IPS DF 4.7 (cell line): Measurements from ENCODE around the gene TAS1R2.
"Not testable (repeated sequence)": the region's sequence is repeated elsewhere in the genome, so short reads cannot be mapped to it uniquely, and the experiment has no call there.

Experiments used
- DNase-seq: peaks from one replicate; pipeline ENCODE4 v3.0.0-alpha.2; 2013; ENCODE audit warnings: low spot score; ENCODE audit errors: extremely low read depth

Gene TAS1R2

DNA sequence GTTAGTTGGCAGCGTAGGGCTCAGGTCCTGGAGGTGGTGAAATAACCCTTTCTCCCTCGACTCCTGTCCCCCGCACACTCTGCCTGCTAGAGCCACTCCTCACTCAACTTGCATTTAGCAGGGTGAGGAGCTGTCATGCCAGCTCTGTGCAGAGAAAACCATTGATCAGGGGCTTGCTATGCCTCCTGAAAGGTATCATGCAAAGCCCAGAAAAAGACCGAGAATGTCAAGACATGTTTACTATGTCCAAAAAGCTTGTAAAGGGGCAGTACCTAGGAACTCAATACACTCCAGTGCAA lies 24.9 kb upstream of the TAS1R2 start:
- DNase-seq = no peak

DNA sequence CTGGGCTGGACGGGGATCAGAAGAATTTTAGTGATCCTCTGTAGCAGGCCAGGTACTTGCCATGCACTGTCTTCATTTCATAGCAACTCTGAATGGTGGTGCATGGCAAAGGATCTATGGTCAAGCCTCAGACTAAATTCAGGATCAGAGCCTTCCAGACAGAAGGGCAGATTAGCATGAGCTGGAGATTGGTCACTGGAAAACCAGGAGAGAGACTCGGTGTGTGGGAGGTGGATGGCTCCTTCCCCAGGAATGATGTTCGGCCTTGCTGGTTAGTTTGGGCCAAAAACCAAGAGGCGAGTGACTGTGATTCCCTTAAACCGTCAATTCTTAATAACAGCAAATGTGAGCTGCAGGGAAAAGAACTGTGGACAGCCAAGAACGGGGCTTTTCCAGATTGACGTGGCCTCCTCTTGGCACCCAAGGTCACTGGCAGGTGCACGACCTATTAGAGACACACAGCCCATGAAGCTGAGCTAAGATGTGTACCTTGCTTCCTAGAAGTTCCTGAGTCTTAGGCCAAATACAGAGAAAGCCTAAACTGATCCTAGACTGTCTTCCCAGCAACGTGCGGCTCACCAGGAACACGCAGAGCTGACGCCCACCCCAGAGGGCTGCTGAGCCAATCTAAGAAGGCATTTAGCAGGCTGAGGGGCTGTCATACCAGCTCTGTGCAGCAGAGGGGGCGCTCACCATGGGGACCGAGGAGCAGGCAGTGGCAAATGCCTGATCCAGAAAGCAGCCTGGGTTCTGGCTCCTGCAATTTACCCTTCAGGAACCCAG lies 24.4 kb upstream of the TAS1R2 start:
- DNase-seq = no peak

DNA sequence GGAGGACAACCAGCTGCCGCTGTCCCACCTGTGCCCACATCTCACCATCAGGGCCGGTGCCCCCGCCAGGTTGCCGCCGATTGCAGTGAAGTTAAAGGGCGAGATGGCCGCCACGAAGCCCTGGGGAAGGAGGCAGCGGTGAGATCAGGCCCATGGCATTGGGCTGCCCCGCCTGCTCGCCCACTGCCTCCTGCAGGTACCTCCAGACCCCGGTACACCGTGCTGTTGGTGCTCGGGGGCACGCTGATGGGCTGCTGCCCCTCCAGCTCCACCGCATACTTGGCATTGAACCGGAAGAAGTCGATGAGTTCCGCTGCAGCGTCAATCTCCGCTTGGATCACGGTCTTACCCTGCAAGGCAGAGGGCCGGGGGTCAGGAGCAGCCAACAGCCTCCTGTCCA lies 23.6 kb upstream of the TAS1R2 start:
- DNase-seq = no peak

DNA sequence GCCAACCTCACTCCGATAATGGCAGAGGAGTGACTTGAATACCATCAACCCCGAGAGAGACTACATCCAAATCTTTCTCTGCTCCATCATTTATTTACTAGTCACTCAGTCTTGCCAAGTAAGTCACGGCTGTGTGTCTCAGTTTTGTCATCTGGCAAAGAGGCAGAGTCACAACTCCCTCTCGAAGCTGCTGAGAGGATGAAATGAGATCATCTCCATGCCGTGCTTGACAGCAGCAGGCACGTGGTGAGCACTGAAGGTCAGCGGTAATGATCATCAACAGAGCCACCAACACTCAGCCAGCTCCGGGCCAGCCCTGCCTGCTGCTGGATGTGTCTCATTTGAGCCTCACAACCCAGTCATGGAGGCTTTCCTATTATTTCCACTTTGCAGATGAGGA lies 23.0 kb upstream of the TAS1R2 start:
- DNase-seq = no peak

DNA sequence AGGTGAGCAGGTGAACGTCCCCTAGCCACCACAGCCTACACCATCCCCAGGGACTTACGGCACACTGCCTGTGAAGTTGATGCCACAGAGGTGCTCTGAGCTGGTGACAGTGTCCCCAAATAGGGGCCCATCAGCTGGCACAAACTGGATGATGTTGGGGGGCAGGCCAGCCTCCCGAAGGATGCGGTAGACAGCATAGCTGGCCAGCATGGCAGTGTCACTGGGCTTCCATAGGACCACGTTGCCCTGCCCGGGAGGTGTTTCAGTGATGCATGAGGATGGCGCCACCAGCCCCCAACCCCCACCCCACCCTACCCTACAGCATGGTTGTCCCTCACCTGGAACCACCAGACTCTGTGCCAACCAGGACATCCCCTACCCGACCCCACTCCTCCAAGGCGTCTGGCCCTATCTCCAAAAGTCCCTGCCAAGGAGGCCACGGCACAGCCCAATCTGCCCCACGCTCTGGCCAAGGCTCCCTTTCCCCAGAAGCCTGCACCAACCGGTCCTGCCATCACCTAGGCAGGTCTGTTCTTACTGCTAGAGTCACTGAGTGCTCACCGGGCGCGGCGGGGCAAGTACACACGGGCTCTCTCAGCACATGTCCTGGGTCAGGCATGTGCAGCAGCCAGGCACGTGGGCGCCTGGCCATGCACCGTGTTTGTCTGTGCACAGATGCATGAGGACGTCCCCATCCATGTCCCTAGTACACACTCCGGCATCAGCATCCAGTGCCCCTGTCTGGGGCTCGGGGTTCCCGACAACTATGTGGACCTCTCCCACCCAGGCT lies 22.4 kb upstream of the TAS1R2 start:
- no peak for DNase-seq

DNA sequence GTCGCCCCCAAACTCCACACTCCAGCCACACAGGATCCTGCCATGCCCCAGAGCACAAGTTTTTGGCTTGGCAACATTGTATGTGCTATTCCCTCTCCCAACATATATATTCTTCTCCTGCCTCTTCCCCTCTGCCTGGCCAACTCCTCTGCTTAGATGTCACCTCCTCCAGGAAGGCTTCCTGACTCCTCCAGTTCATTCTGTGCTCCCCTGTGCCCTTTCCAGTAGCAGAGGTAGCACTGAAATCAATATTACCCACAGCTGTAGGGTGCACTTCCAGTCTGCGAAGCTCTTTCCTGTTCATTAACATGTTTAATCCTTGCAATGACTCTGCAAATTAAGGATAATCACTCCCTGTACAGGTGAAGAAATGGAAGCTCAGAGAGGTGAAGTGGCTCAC lies 21.7 kb upstream of the TAS1R2 start:
- no peak for DNase-seq

DNA sequence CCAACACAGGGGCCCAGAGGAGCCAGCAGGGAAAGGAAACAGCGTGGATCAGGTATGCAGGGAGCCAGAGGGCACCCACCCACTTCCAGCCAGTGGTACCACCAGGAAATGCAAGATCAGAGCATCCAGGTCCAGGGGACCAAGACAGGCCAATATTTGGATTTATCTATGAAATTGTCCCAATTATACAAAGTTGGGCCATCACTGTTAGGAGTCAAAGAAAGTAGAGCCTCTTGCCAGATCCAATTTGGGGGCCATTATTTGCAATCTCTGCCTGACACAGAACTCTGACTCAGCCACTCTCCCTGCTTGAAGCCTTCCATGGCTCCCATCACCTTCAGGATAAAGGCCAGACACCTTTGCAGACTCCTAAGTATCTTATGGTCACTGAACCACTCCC lies 21.1 kb upstream of the TAS1R2 start:
- DNase-seq = no peak

DNA sequence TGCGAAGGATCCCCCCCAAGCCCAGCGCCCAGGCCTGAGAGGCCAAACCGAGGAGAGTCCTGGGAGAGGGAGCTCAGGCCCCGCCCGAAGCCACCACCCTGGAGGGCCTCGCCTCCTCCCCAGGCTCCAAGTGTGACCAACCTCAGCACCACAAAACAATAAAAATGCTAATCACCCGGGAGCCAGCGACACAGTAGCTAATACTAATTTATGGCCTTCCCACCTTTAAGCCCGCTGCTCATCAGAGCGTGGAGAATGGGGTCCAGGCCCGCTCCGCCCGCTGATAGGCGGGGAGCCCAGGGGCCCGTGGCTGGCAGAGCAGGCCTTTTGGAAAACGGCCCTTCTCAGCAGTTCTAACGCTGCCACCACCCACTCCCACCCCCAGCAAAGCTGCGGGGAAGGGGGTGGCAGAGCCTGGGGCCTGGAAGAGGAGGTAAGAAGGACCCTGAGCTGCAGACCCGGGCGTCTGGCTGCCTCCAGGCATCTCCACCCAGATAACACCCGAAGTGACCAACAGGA lies 20.4 kb upstream of the TAS1R2 start:
- no peak for DNase-seq

DNA sequence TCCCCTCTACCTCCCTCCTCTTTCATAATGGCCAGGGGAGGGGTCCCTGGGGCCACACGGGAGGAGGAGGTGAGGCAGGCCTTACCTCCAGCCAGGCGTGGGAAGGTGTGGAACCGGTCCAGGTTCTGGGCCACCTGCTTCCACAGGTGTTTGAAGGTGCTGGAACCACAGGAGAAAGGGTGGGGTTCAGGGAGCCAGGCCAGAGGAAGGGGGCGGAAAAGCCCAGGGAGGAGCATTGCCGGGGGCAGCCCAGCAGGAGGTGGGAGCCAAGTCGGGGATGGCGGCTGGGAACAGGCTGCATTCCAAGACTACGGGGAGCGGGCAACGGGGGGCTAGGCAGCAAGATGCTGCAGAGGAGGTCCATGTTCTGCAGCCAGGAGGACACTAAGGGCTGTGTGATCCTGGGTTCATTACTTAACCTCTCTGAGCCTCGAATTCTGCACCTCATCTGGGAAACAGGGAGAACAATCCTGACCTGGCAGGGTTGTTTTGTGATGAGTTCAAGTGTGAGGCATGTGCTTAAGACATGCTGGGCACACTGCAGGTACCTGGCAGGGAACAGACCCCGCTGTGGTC lies 19.8 kb upstream of the TAS1R2 start:
- no peak for DNase-seq

DNA sequence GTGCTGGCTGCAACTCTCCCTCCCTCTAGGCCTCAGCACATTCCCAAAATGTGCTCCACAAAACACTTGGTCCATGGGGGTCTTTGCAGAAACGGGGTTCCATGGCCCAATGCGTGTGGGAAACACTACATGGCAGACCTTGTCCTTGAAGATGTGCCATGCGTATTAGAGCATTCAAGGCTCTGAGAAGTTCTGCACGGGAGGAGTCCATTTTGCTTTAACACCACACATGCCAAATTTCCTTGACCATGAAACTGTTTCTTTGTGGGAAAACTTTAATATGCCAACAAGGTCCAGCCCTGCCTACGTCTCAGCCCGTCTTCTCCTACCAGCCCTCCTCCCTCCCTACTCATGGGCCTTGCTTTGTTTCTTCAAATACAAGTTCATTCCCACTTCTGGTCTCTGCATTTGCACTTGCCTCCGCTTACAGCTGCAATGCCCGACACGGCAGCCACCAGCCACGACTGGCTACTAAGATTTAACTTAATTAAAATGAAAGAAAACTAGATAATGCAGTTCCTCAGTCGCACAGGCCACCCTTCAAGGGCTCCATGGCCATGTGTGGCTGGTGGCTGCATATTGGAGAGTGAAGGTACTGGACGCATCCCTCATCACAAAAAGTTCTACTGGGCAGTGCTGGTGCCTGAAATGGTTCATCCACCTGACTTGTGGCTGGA lies 19.2 kb upstream of the TAS1R2 start:
- DNase-seq = no peak

DNA sequence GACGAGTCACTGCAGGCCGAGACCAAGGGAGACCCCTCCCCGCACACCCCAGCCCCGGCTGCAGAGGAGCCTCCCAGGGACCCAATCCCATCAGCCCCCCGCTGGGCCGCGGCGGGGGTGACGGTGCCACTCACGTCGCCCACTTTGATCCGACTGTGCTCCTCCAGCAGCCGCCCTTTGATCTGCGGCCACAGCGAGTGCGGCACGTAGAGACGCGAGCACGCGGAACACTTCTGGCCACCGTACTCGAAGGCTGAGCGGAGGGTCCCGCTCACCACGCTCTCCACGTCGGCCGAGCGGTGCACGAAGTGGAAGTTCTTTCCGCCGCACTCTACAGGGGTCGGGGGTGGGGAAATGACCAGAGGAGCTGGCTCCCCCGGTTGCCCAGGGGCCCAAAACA lies 17.8 kb upstream of the TAS1R2 start:
- DNase-seq = no peak

DNA sequence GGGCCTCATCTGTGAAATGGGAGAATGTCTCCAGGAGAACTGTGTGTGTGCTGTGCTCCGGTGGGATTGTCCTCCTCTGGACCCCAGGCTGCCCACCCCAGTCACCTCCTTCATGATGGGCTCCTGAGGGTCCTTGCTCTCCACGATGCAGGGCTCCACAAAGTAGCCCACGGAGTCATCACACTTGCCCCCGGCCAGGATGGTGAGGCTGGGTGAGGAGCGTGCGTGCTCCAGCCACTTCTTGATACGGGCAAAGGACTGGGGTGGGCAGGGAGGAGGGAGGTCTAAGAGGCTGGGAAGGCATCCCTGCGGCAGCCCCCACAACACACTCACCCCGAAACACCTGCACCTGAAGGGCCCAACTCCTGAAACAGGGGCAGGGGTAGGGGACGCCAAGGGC lies 16.8 kb upstream of the TAS1R2 start:
- no peak for DNase-seq

DNA sequence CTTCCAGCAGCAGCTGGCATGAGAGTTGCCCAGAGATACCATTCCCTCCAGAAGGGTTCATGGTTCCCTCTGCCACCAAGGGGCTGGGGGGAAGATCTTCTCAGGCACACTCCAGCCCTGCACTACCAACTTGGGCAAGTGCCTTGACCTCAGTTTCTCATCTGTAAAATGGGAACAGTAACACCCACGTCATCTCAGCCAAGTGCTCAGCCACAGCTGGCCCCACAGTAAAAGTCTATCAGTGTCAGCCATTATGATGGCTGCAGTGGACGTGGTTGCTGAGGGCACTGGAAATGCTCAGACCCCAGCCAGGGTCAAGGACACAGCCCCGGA lies 16.3 kb upstream of the TAS1R2 start:
- no peak for DNase-seq

DNA sequence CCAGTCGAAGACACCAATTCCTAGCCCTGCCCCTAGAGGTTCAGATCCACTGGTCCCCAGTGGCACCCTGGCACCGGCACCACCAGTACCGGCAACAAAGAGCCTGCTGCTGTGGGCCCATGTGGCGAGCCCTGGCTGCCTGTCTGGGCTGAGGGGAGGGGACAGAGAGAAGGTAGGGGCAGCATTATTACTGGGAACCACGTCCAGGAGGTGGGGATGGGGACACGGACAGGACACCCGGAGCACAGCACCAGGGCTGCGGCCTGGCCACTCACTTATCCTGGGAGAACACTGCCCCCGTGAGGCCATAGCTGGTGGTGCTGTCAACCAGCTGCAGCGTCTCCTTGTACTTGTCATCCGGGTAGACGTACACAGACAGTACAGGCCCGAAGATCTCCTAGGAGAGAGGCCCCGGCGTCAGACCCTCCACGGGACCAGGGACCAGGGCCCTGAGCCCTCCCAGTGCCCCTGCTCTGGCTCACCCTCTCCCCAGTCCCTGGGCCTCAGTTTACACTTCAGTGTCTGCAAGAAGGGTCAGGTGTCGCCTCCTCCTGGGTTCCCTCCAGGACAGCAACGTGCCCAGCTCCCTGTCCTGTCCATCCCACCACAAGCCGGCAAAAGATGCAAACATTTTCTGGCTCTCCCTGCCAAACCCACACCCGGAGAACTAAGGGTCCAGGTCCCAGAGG lies 15.8 kb upstream of the TAS1R2 start:
- peak; percentile 64 for DNase-seq

DNA sequence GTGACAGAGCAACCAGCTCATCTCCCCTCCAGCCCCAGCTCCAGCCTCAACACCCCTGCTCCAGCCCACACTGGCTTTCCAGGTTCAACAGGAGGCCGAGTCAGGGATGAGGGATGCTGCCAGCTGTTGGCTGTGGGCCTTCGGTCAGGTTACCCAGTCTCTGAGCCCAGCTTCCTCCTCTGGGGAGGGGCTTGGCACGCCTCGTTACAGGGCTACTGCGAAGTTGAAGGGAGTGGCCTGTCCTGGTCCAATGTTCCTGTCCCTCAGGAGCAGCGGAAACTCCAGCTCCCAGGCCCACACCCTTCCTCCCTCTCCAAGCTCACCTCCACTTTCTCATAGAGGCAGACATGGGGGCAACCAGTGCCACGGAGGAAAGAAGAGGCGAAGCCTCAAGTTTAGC lies 15.1 kb upstream of the TAS1R2 start:
- DNase-seq = no peak

DNA sequence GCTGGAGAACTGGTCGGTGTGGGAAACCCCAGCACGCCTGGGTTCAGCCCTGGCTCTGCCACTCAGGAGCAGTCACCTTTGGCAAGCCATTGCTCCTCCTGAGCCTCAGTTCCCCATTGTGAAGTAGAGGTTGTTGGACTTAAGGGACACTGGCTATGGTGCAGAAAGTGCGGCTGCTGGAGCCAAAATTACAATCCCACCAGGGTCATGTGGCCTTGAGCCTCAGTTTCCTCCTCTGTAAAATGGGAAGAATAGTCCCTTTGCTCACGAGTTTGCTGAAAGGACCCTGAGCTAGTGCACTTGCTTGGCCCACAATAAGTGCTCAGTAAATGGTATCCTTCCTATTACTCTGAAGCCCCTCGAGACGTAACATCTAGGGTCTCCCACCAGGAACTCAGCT lies 14.6 kb upstream of the TAS1R2 start:
- DNase-seq = no peak

DNA sequence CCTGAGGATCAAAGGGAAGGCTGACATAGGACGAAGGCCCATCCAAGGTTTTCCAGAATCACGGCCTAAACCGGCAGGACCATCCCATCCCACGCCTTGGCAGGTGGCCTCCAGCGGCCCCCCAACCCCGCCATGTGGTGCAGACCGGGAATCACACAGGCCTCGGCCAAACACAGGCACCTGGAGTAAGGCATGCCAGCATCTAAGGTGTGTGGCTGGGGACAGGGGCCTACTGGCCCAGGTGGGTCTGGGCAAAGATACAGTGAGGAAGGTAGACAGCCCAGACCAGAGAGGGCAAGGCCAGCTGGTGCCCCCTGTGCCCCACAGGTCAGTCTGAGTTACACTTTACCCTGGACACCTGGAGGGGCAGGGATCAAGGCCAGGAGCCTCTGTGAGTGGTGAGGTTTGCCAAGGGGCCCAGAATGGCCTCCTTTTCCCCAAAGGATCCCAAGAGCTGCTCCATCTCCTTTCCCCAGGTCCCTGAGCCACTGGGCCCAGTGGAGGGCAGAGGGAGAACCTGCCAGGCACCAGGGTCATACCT lies 12.7 kb upstream of the TAS1R2 start:
- DNase-seq = no peak

DNA sequence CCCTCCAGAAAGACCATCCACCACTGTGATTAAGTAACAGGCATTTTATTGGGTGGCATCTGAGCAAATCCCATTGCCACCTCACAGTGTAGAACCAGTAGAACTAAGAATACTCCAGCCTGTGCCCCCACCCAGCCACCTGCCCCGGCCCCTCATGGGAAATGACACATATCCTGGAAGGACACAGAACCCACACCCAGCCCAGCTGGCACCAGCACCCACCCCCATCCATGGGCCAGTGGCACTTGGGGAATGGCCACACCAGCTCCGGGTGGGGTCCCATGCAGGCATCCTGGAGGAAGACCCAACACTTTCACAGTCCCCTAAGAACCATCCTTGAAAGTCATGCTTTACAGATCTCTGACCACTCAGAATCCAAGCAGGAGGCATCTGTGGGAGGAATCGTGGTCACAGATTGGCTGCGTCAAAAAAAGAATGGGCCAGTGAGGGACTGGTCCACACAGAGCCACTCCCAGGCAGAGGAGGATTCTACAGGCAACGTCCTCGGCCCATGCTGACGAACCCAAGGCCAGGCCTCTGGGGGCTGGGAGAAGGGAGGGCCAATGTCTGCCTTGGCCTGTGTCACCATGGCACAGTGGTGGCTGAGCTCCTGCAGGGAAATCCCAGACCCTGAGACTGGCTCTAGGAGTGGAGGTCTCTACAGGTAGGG lies 12.1 kb upstream of the TAS1R2 start:
- no peak for DNase-seq

DNA sequence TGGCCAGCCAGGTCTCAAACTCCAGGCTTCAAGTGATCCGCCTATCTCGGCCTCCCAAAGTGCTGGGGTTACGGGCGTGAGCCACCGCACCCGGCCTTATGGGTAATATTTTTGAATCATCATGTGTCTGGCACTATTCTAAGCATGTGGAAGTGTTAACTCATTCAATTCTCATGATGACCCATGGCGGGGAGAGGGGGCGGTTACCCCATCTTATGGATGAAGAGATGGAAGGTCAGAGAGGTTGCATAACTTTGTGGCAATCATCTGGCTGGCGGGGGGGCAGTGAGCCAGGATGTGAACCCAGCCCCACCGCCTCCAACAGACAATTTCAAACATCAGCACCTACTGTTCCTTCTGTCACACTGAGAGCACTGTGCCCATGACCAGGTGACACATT lies 11.5 kb upstream of the TAS1R2 start:
- no peak for DNase-seq

DNA sequence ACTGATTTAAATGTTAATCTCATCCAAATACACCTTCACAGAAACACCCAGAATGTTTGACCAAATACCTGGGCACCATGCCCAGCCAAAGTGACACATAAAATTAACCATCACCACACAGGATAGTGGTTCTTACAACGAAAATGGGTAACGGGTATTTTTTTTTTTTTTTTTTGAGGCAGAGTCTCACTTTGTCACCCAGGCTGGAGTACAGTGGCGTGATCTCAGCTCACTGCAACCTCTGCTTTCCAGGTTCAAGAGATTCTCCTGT lies 11.1 kb upstream of the TAS1R2 start:
- not testable (repeated sequence) for DNase-seq
